Adrenal gland (tissue), 12 donors: Measurements from ENCODE around the gene RGS14. TPM values are rescaled to one million over a fixed set of nuclear protein-coding genes. Genes with fewer than 3 reads are reported as not detected.
A peak's percentile ranks its signal among the peaks of the same experiment; 100 is the strongest.

Experiments
- DNase-seq, 7 donors: peaks; one replicate each; pipeline ENCODE4 v3.0.0-alpha.2; 2019 to 2020
- H3K27ac ChIP-seq, 5 donors: fragments of 200-600 bp; sonication (generic) in 4 of 5; 1 replicate in 3 of 5; 2 replicates in 2 of 5; pipeline versions ENCODE4 v1.5.1 to v1.8.0; 2016 to 2020; ENCODE audit warnings: mild to moderate bottlenecking in 1 of 5
- H3K27me3 ChIP-seq: fragments of 200-600 bp; 2 replicates; pipeline ENCODE4 v1.8.0; 2021
- H3K36me3 ChIP-seq, 2 donors: fragments of 200-600 bp; replicated peaks in 1 of 2; 1 replicate in 1 of 2; 2 replicates in 1 of 2; pipeline versions ENCODE4 v1.5.1 to v1.8.0; 2018 to 2022
- H3K4me1 ChIP-seq, 2 donors: fragments of 200-600 bp; replicated peaks in 1 of 2; 1 replicate in 1 of 2; 2 replicates in 1 of 2; pipeline versions ENCODE4 v1.5.1 to v1.8.0; 2018 to 2021
- H3K4me3 ChIP-seq, 4 donors: fragments of 200-600 bp; sonication (generic) in 3 of 4; one replicate each; pipeline ENCODE4 v1.5.1; 2016 to 2018
- H3K9me3 ChIP-seq, 3 donors: fragments of 200-600 bp; sonication (generic) in 1 of 3; replicated peaks in 1 of 3; 1 replicate in 2 of 3; 2 replicates in 1 of 3; pipeline versions ENCODE4 v1.5.1 to v1.8.0; 2016 to 2021
- CTCF ChIP-seq, 6 experiments: fragments of 450-650 bp in 4 of 6; fragments of 200-600 bp in 2 of 6; sonication (generic) in 1 of 6; IDR thresholded peaks; 1 replicate in 5 of 6; 2 replicates in 1 of 6; pipeline versions ENCODE4 v1.5.1 to v1.8.0; 2016 to 2021; ENCODE audit warnings: antibody characterized with exemption in 6 of 6, mild to moderate bottlenecking in 2 of 6, moderate library complexity in 1 of 6
- POLR2A ChIP-seq, 2 donors: fragments of 450-650 bp; IDR thresholded peaks; one replicate each; pipeline ENCODE4 v1.6.1; 2017; ENCODE audit warnings: antibody characterized with exemption in 2 of 2, mild to moderate bottlenecking in 2 of 2, moderate library complexity in 1 of 2
- WGBS, 4 donors: extraction: QIAGEN DNeasy Blood & Tissue Kit in 2 of 4; methylation state at CpG; one replicate each; pipeline versions ENCODE4 v1.1.5 to v1.1.7; 2013 to 2017; 5-methylcytosine and 5-hydroxymethylcytosine counted together
- intact Hi-C, 2 donors: fragments of 100-400 bp; cut with DNase I; formaldehyde crosslinking; loops; one replicate each; pipeline versions ENCODE4 v1.14.1 to v1.15.0; 2022 to 2023
- polyA plus RNA-seq, 3 donors: library from polyadenylated mRNA; stranded (reverse); fragments of 200-250 nt in 2 of 3; fragments of 350-450 nt in 1 of 3; fragmentation: Illumina TruSeq in 1 of 3; extraction: RNeasy Lipid Tissue Mini Kit (QIAGEN cat#74804) in 1 of 3; gene quantifications; one replicate each; pipeline ENCODE4 v1.2.3, GENCODE V29; 2013 to 2014
- total RNA-seq, 9 donors: library from RNA; depleted of rRNA in 4 of 9; stranded (reverse); fragments of >200 nt in 4 of 9; fragments of 120-200 nt in 1 of 9; fragmentation: NEBNext Ultra II Directional in 1 of 9; extraction: Animal tissue kit (Norgen Biotek cat#: 25700) in 1 of 9; gene quantifications; one replicate each; pipeline versions ENCODE4 v1.1.0 to v1.2.4, GENCODE V29; 2013 to 2023
- donor health status: healthy with polysubstance abuse.
- donor health status: Bipolar disorder and iron deficiency.
- donor health status: DM: yes; HTN: yes; CAD: no.
- donor health status: DM: no; HTN: no; CAD: no.
- donor health status: DM: no; HTN: no; CAD: no.
- donor health status: DM: yes; HTN: yes; CAD: no.

The RGS14 gene
- total and polyA plus RNA-seq, 12 donors, result 2.3 to 36.3 (median 15.5) TPM

- TF ChIP-seq CTCF (IDR thresholded peaks at IDR 0.05) (no peak), POLR2A (IDR thresholded peaks at IDR 0.05) (no peak)
- H3K36me3 ChIP-seq, result peaks cover 0 to 4% of the 10 kb centered on the region in 2 donors
- intact Hi-C loops, result loop anchor here in 1 of 2 donors (10.0 kb wide), 2 partner anchors 73 to 143 kb away; partner anchors contain the start of gene SLC34A1
- H3K4me3 ChIP-seq, result peak within 1 kb of the TSS in 2 of 4 donors; percentile 16 to 60
- 0 to 2% (median 1%) methylated on average over 18 to 78 of the region's 78 CpGs for WGBS, 4 donors
- H3K4me1 ChIP-seq, result peaks cover 12 to 19% of the 10 kb centered on the region in 2 donors
- H3K9me3 ChIP-seq, result no peaks in the 10 kb centered on the region
- peak within 1 kb of the TSS in 1 of 5 donors; percentile 69 for H3K27ac ChIP-seq
- peak; percentile 95 to 99 (median 98) for DNase-seq
- no peaks in the 10 kb centered on the region for H3K27me3 ChIP-seq
Observed at GRCh38 chr5:177311723-177312648, 45.7 kb upstream of the RGS14 start, which contains the start of gene MXD3. TSS of gene MXD3 (minus strand) at chr5:177311898. CDS start at chr5:177311830, 68 bp downstream.

- 0 to 5% (median 3%) methylated on average over 7 to 19 of the region's 19 CpGs for WGBS, 4 donors
- Histone ChIP-seq H3K27ac (no peak overlapping the region), H3K4me1 (peaks cover 12 to 19% of the 10 kb centered on the region in 2 donors), H3K9me3 (no peaks in the 10 kb centered on the region), H3K27me3 (no peaks in the 10 kb centered on the region), H3K4me3 (no peak overlapping the region), H3K36me3 (no peaks in the 10 kb centered on the region)
- TF ChIP-seq CTCF (IDR thresholded peaks at IDR 0.05), result no peak
- TF ChIP-seq POLR2A (IDR thresholded peaks at IDR 0.05), result no peak
- peak in 4 of 7 donors; percentile 42 to 56 (median 52) for DNase-seq
- intact Hi-C loops, result loop anchor here in 1 of 2 donors (10.0 kb wide), 2 partner anchors 72 to 142 kb away; partner anchors contain the start of gene SLC34A1
Observed at GRCh38 chr5:177312649-177313181, 45.0 kb upstream of the RGS14 start.

GRCh38 chr5:177313561-177314259, 44.0 kb upstream of the RGS14 start:
- intact Hi-C loops, result loop anchor here in 1 of 2 donors (10.0 kb wide), 2 partner anchors 71 to 141 kb away; partner anchors contain the start of gene SLC34A1
- Histone ChIP-seq H3K4me1 (peaks cover 12 to 19% of the 10 kb centered on the region in 2 donors), H3K27me3 (no peaks in the 10 kb centered on the region), H3K27ac (no peak overlapping the region), H3K9me3 (no peaks in the 10 kb centered on the region), H3K4me3 (no peak overlapping the region), H3K36me3 (no peaks in the 10 kb centered on the region)
- peak in 1 of 7 donors; percentile 14 for DNase-seq
- 90 to 95% (median 95%) methylated on average over 15 of the region's 15 CpGs for WGBS, 4 donors
- TF ChIP-seq CTCF (IDR thresholded peaks at IDR 0.05), result no peak
- no peak for TF ChIP-seq POLR2A (IDR thresholded peaks at IDR 0.05)
